SK-N-SH treated with all-trans-retinoic acid at 6 μM for 48 hours (cell line): Measurements from ENCODE around the gene TPRX2.

ENCODE experiments used
- ATAC-seq: fragments of 200-7000 bp; cut with Tn5 transposase; 3 replicates; pipeline ENCODE4 v1.9.1; 2020; ENCODE audit warnings: mild to moderate bottlenecking, moderate library complexity
- ARNTL ChIP-seq: fragments of 450-650 bp; formaldehyde crosslinking; IDR thresholded peaks from 2 replicates; pipeline ENCODE4 v1.5.0; 2020; ENCODE audit warnings: low read depth, mild to moderate bottlenecking, moderate library complexity, borderline replicate concordance
- BACH2 ChIP-seq: fragments of 250-450 bp; sonication (Bioruptor Pico); IDR thresholded peaks from 2 replicates; pipeline ENCODE4 v1.9.0; 2021; ENCODE audit warnings: mild to moderate bottlenecking, borderline replicate concordance
- CREB5 ChIP-seq: fragments of 250-450 bp; sonication (Bioruptor Pico); IDR thresholded peaks from 2 replicates; pipeline ENCODE4 v1.5.1; 2020; ENCODE audit warnings: low read depth, mild to moderate bottlenecking, moderate library complexity
- CSDC2 ChIP-seq: fragments of 250-450 bp; sonication (Bioruptor Pico); IDR thresholded peaks from 2 replicates; pipeline ENCODE4 v1.5.0; 2020; ENCODE audit warnings: mild to moderate bottlenecking, moderate library complexity
- CSRNP3 ChIP-seq: fragments of 250-450 bp; sonication (Bioruptor Pico); IDR thresholded peaks from 2 replicates; pipeline ENCODE4 v1.5.1; 2021; ENCODE audit warnings: mild to moderate bottlenecking, moderate library complexity
- ESRRG ChIP-seq: fragments of 250-450 bp; sonication (Bioruptor Pico); IDR thresholded peaks from 2 replicates; pipeline ENCODE4 v1.6.1; 2021; ENCODE audit warnings: mild to moderate bottlenecking
- GLIS3 ChIP-seq: fragments of 250-450 bp; sonication (Bioruptor Pico); IDR thresholded peaks from 2 replicates; pipeline ENCODE4 v1.5.0; 2020; ENCODE audit warnings: mild to moderate bottlenecking, moderate library complexity
- ISL1 ChIP-seq: fragments of 250-450 bp; sonication (Bioruptor Pico); IDR thresholded peaks from 2 replicates; pipeline ENCODE4 v2.1.2; 2022; ENCODE audit warnings: mild to moderate bottlenecking, moderate library complexity
- RARB ChIP-seq: fragments of 250-450 bp; sonication (Bioruptor Pico); IDR thresholded peaks from 2 replicates; pipeline ENCODE4 v1.8.0; 2021; ENCODE audit warnings: mild to moderate bottlenecking, moderate library complexity
- SNAI2 ChIP-seq: fragments of 250-450 bp; sonication (Bioruptor Pico); IDR thresholded peaks from 2 replicates; pipeline ENCODE4 v1.5.0; 2020; ENCODE audit warnings: mild to moderate bottlenecking, moderate library complexity
- TCF4 ChIP-seq: fragments of 250-450 bp; sonication (Bioruptor Pico); IDR thresholded peaks from 2 replicates; pipeline ENCODE4 v1.8.0; 2021; ENCODE audit warnings: mild to moderate bottlenecking, moderate library complexity, borderline replicate concordance
- TSHZ2 ChIP-seq: fragments of 250-450 bp; sonication (Bioruptor Pico); IDR thresholded peaks from 2 replicates; pipeline ENCODE4 v1.5.0; 2020; ENCODE audit warnings: mild to moderate bottlenecking, moderate library complexity
- ZFP30 ChIP-seq: fragments of 450-650 bp; formaldehyde crosslinking; IDR thresholded peaks from 2 replicates; pipeline ENCODE4 v1.5.0; 2022; ENCODE audit warnings: mild to moderate bottlenecking, moderate library complexity
- ZNF565 ChIP-seq: fragments of 450-650 bp; formaldehyde crosslinking; conservative IDR thresholded peaks from 2 replicates; pipeline ENCODE4 v1.5.0; 2020; ENCODE audit warnings: low read depth, mild to moderate bottlenecking, moderate library complexity
- ZNF70 ChIP-seq: fragments of 450-650 bp; formaldehyde crosslinking; IDR thresholded peaks from 2 replicates; pipeline ENCODE4 v1.5.0; 2020; ENCODE audit warnings: mild to moderate bottlenecking, moderate library complexity
- TF ChIP-seq, protein P1 (sequence below): fragments of 250-450 bp; sonication (Bioruptor Pico); IDR thresholded peaks from 2 replicates; pipeline ENCODE4 v1.8.0; 2020; ENCODE audit warnings: mild to moderate bottlenecking, moderate library complexity, borderline replicate concordance
- TF ChIP-seq, protein P2 (sequence below): fragments of 250-450 bp; sonication (Bioruptor Pico); IDR thresholded peaks from 2 replicates; pipeline ENCODE4 v1.8.0; 2021; ENCODE audit warnings: low read depth, mild to moderate bottlenecking, moderate library complexity, borderline replicate concordance

The TPRX2 gene

GRCh38 chr19:47891923-47892666 lies 33.1 kb downstream of the TPRX2 start:
- no peak for ATAC-seq

GRCh38 chr19:47895165-47895782 lies 36.2 kb downstream of the TPRX2 start:
- ATAC-seq = no peak
- no peak for TF ChIP-seq CSRNP3
- TF ChIP-seq TCF4 (CRISPR knock-in tag) = no peak
- no peak for TF ChIP-seq GLIS3
- TF ChIP-seq, protein P1, sequence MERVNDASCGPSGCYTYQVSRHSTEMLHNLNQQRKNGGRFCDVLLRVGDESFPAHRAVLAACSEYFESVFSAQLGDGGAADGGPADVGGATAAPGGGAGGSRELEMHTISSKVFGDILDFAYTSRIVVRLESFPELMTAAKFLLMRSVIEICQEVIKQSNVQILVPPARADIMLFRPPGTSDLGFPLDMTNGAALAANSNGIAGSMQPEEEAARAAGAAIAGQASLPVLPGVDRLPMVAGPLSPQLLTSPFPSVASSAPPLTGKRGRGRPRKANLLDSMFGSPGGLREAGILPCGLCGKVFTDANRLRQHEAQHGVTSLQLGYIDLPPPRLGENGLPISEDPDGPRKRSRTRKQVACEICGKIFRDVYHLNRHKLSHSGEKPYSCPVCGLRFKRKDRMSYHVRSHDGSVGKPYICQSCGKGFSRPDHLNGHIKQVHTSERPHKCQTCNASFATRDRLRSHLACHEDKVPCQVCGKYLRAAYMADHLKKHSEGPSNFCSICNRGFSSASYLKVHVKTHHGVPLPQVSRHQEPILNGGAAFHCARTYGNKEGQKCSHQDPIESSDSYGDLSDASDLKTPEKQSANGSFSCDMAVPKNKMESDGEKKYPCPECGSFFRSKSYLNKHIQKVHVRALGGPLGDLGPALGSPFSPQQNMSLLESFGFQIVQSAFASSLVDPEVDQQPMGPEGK (CRISPR knock-in tag) = no peak
- no peak for TF ChIP-seq RARB
- no peak for TF ChIP-seq CSDC2 (CRISPR knock-in tag)
- TF ChIP-seq ARNTL (CRISPR knock-in tag) = no peak
- no peak for TF ChIP-seq ZFP30 (CRISPR knock-in tag)
- no peak for TF ChIP-seq SNAI2
- TF ChIP-seq ZNF70 (CRISPR knock-in tag) = no peak

More at GRCh38 chr19:47891923-47892666, 33.1 kb downstream of the TPRX2 start:
- TF ChIP-seq ZNF565 (CRISPR knock-in tag) (no peak), CSDC2 (CRISPR knock-in tag) (no peak), ESRRG (CRISPR knock-in tag) (no peak), BACH2 (CRISPR knock-in tag) (no peak), TSHZ2 (CRISPR knock-in tag) (no peak), ZNF70 (CRISPR knock-in tag) (no peak), CREB5 (CRISPR knock-in tag) (no peak), TCF4 (CRISPR knock-in tag) (no peak), SNAI2 (no peak), CSRNP3 (no peak), ZFP30 (CRISPR knock-in tag) (no peak), ISL1 (CRISPR knock-in tag) (no peak), GLIS3 (no peak)
- TF ChIP-seq, protein P2, sequence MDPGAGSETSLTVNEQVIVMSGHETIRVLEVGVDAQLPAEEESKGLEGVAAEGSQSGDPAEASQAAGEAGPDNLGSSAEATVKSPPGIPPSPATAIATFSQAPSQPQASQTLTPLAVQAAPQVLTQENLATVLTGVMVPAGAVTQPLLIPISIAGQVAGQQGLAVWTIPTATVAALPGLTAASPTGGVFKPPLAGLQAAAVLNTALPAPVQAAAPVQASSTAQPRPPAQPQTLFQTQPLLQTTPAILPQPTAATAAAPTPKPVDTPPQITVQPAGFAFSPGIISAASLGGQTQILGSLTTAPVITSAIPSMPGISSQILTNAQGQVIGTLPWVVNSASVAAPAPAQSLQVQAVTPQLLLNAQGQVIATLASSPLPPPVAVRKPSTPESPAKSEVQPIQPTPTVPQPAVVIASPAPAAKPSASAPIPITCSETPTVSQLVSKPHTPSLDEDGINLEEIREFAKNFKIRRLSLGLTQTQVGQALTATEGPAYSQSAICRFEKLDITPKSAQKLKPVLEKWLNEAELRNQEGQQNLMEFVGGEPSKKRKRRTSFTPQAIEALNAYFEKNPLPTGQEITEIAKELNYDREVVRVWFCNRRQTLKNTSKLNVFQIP = no peak
- TF ChIP-seq, protein P1 (CRISPR knock-in tag) = no peak
